ENCODE data around the gene PKP2. TPM values are rescaled to one million over a fixed set of nuclear protein-coding genes. Genes with fewer than 3 reads are reported as not detected.

Gene PKP2
- total and polyA plus RNA-seq, 9 of the 15 experiments (the other 6 are each of a cell fraction or from before 2014, with no cell fraction given) = 1.6 to 4.2 (median 2.8) TPM

DNA sequence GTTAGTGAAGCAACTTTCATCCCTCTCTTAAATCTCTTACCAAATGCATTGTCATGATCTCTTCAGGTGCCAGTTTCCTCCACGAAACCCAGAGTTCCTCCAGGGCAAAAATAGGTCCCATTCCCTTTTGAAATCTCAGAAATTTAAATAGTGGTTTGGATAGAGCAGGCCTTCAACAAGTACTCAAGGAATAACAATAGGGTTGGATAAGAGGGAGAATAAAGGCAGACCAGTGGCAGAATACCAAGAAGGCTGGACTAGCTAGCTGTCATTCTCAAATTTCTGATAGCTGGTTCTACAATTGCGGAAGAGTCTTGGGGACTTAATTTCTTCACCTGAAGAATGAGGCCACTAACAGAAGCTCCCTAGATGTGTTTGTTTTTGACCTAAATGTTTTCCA, 62.5 kb downstream of the PKP2 start:
- no peaks in the 10 kb centered on the region for H3K27me3 ChIP-seq (ENCODE audit: control insufficient read depth in 2 of 2, insufficient read depth in 2 of 2, low read length in 2 of 2)
- intact Hi-C loops (cut with micrococcal nuclease) (no loop called here), in situ Hi-C loops (cut with MboI) (no loop called here)
- ATAC-seq (no peak), DNase-seq (ENCODE audit: extremely low read depth in 1 of 4, low spot score in 3 of 4) (no peak), FAIRE-seq (no peak)
- H3K4me1 ChIP-seq (replicated peaks in 1 of 2; ENCODE audit: control insufficient read depth in 2 of 2, insufficient read depth in 2 of 2, low read length in 2 of 2) = no peaks in the 10 kb centered on the region
- H2AFZ ChIP-seq (ENCODE audit: low read depth, low read length) = no peak overlapping the region
- no peaks in the 10 kb centered on the region for H4K20me1 ChIP-seq (replicated peaks; ENCODE audit: control insufficient read depth, insufficient read depth, low read length)
- no peaks in the 10 kb centered on the region for H3K9me3 ChIP-seq (replicated peaks; ENCODE audit: control insufficient read depth, insufficient read depth, low read depth, low read length)
- H3K4me2 ChIP-seq (ENCODE audit: insufficient read depth, low read length) = no peak overlapping the region
- no peak for TF ChIP-seq MED1 (CRISPR knock-in tag; IDR thresholded peaks at IDR 0.05; ENCODE audit: borderline replicate concordance)
- TF ChIP-seq TFAM (CRISPR knock-in tag; conservative IDR thresholded peaks at IDR 0.05) = no peak
- no peak for TF ChIP-seq MTF1 (CRISPR knock-in tag; IDR thresholded peaks at IDR 0.05; ENCODE audit: borderline replicate concordance)
- no peak for TF ChIP-seq ZFP36 (IDR thresholded peaks at IDR 0.05; ENCODE audit: low read depth, low read length, partially characterized antibody)
- TF ChIP-seq WHSC1 (IDR thresholded peaks at IDR 0.05; ENCODE audit: low read length) = no peak
- TF ChIP-seq, protein P1, sequence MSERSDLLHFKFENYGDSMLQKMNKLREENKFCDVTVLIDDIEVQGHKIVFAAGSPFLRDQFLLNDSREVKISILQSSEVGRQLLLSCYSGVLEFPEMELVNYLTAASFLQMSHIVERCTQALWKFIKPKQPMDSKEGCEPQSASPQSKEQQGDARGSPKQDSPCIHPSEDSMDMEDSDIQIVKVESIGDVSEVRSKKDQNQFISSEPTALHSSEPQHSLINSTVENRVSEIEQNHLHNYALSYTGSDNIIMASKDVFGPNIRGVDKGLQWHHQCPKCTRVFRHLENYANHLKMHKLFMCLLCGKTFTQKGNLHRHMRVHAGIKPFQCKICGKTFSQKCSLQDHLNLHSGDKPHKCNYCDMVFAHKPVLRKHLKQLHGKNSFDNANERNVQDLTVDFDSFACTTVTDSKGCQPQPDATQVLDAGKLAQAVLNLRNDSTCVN (CRISPR knock-in tag; IDR thresholded peaks at IDR 0.05) = no peak
- TF ChIP-seq KAT7 (CRISPR knock-in tag; IDR thresholded peaks at IDR 0.05; ENCODE audit: borderline replicate concordance) = no peak
- no peak for TF ChIP-seq RCOR1 (IDR thresholded peaks at IDR 0.05; ENCODE audit: borderline replicate concordance in 1 of 2, low read depth in 2 of 2, low read length in 2 of 2)
- 46% methylated on average over 2 of the region's 2 CpGs for WGBS (ENCODE audit: insufficient coverage, low coverage, missing lambda C conversion rate)
- ChIA-PET POLR2A (no interaction called here), CTCF (ENCODE audit: low intra/inter-chr PET ratio) (no interaction called here)
- no TSS peak for BruUV-seq (replicated peaks)
- H3K36me3 ChIP-seq (ENCODE audit: control insufficient read depth, insufficient read depth, low read length) = no peaks in the 10 kb centered on the region
- no peaks in the 10 kb centered on the region for H3K9me1 ChIP-seq (ENCODE audit: control insufficient read depth, insufficient read depth, low read length)
- no peak overlapping the region for H3K4me3 ChIP-seq
- no peaks in the 10 kb centered on the region for H3K79me2 ChIP-seq (ENCODE audit: control insufficient read depth, insufficient read depth, low read length)
- no peak overlapping the region for H3K27ac ChIP-seq (ENCODE audit: extremely low read depth, low read depth, low read length)
- no peak overlapping the region for H3K9ac ChIP-seq (ENCODE audit: insufficient read depth in 1 of 2, low read depth in 2 of 2, low read length in 2 of 2)
